HG03095 (cell line): Measurements from ENCODE around the gene COBL.
A peak's percentile ranks its signal among the peaks of the same experiment; 100 is the strongest.
"Not testable (repeated sequence)": the region's sequence is repeated elsewhere in the genome, so short reads cannot be mapped to it uniquely, and the experiment has no call there.

Experiments used
- ATAC-seq: cut with Tn5 transposase; IDR thresholded peaks from one replicate; pipeline ENCODE4 v1.9.1; 2021; ENCODE audit warnings: moderate library complexity; ENCODE audit not compliant: unreplicated experiment

The COBL gene

DNA sequence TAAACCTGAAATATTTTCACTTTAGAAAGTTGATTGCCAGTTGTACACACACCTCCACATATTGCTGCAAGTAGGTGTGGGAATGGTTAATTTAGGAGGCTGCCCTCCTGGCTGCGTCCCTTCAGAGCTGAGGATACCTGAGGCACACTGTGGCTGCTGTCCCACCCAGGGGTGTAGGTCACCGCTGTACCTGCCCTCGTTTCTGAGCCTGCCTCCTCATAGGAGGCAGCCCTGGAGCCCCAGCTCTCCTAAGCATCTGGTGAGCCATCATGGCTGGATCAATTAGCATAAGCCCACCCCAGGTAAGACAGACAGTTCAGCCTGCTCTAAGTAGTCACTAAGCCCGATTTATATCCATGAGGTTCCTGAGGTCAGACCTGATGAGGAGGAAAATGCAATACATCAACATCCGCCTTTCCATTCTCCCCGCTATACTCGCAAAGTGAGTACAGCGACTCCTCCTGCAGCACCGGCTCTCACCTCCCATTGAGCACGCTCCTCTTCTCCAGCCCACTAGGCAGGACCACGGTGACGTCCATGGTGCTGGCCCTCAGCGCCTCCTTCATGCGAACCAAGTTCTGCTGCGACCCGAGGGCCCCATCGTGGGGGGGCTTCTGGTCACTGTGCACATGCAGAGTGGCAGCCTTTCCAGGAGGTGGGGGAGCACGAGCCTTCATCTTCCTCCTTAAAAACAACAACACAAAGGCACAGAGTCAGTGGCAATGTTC, 97.2 kb downstream of the COBL start:
- no peak for ATAC-seq

DNA sequence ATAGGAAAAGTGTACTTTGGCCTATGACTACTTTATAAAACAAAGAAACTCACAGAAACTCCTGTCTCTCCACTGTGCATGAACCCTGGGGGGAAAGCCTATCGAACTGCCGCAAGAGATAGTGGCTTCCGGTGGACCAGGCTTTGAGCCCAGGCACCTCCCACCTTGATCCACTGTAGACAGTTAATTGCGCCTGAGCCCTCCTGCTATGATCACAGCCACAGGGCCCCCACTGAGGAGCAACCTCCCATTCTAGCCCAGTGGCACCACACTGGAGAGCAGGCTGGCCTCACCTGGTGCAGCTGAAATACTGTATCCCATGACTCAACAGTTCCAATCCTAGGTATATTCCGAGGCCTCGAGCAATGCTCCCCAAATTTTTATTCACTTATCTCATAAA, 98.8 kb downstream of the COBL start:
- ATAC-seq = no peak

DNA sequence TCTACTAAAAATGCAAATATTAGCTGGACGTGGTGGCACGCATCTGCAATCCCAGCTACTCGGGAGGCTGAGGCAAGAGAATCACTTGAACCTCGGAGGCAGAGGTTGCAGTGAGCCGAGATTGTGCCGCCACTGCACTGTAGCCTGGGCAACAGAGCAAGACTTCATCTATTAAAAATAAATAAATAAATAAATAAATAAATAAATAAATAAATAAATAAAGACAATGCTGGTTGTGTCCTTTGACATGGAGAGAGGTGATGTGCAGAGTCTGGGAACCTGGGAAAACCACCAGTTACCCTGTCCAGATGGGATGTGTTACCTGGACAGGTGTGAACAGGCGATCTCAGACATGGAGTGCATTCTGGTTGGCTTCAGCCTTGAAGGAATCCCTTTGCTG, 102.5 kb downstream of the COBL start:
- ATAC-seq = no peak

DNA sequence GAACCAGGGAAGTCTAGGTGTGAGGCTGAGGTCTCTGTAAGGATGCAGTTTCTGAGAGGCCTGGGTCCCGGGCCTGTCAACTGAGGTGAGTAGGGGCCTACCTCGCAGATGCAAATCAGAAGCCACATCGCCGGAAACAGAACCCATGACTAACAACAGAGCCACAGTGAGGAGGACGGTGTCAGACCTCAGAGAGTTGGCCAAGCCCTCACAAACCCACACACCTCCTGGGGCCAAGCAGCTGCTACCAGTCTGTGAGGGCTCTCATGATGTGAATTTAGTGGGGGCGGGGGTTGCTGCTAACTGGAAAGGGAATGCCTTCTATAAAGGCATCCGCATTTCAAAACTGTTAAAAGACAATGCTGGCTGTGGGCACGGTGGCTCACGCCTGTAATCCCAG, 103.0 kb downstream of the COBL start:
- no peak for ATAC-seq

DNA sequence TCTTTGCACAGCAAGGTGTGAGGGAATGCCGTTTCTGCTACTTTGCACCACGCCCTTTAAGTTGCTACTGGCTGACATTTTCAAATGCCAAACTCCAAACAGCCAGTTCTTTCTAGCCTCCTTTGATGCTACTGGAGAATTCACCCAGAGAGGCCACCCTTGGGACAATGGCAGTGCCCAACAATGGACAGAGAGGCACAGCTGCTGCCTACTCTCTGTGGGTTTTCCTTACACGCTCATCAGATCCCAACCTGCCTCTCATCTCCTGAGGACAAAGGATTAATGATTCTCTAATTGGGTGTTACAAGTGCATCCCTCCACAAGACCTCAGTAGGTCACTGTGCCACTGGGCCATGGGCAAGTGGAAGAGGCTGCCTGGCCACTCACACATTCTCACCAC, 105.8 kb downstream of the COBL start:
- ATAC-seq = no peak

DNA sequence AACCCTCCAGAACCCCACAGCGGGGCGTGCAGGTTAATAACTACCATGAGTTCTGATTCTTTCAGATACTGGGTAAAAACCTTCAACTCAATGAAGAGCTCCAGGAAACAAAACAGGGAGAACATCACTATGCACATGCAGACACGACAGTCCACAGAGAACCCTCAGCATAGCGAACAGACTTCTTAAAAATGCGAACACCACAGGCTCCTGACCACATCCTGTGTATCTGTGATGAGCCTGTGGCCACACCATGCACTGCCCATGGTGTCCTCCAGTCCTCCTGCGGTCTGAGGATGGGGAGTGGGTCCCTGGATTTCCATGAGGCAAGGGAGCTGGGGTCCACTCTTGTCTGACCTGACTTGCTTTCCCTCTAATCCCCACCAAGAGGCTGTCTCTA, 107.2 kb downstream of the COBL start:
- no peak for ATAC-seq

DNA sequence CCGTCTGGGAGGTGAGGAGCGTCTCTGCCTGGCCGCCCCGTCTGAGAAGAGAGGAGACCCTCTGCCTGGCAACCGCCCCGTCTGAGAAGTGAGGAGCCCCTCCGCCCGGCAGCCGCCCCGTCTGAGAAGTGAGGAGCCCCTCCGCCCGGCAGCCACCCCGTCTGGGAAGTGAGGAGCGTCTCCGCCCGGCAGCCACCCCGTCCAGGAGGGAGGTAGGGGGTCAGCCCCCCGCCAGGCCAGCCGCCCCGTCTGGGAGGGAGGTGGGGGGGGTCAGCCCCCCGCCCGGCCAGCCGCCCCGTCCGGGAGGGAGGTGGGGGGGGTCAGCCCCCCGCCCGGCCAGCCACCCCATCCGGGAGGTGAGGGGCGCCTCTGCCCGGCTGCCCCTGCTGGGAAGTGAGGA, 108.5 kb downstream of the COBL start:
- not testable (repeated sequence) for ATAC-seq

DNA sequence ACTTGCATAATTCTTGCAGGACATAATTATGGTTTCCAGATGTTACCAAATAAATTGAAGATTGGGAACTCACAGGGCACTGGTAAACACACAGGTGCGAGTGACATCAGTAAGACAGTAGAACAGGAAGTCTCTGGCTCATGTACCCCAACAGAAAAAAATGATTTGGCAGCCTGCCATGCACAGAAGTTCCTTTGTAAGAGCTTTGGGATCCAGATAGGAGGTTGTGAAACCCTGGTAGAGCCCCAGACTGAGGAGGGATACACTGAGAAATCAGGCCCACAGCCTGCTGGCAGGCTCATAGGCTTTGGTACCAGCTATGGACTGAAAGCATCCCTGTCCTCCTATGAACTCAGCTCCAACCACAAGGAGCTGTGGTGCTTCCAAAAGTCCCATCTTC, 118.0 kb downstream of the COBL start:
- no peak for ATAC-seq

DNA sequence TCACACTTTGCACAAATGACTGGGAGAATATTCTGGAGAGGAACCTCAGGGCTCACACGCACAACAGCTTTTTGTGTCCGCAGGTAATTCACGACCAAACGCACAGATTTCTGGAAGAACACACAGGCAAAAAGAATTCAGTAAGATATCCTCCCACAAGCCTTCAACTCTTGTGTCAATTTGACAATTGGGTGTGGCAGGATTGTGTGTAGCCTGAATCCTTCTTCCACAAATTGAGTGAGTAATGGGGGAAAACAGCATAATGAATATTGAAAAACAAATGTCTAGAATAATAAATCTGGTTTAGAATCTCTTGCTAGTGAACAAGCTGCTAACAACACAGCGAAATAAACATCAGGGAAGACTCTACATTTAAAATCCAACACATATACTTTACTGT, 125.6 kb downstream of the COBL start:
- no peak for ATAC-seq

DNA sequence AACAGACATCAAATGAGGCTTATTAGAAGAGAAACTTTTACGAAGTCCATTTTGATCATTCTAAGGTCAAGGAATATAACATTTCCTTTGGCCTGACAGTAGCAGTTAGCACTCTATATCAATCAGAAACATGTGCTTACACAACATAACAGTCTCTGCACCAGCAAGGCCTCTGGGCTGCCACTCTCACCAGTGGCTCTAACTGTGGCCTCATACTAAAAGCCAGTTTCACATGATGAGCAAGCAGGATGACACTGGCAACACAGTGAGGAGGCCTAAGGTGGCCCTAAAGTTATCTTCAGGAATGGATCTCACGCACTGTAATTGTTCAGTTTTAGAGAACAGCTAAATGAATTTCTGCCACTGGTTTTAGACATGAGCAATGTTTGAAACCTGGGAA, 126.8 kb downstream of the COBL start:
- ATAC-seq = no peak

DNA sequence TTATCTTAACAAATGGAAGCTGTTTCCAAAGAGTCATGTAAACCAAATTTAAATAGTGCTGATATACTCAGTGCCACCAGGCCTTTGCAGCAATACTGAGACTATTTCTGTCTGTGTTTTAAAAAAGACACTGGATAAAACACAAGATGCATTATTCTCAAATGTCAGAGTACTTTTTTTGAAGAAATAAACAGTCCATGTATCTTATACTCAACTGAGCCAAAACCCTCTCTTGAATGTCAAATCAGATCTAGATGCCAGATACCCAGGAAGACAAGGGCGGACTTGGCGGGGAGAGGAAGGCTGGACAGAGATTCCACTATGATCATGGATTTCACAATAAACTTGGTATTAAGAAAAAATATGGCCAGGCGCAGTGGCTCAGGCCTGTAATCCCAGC, 127.6 kb downstream of the COBL start:
- ATAC-seq = no peak

DNA sequence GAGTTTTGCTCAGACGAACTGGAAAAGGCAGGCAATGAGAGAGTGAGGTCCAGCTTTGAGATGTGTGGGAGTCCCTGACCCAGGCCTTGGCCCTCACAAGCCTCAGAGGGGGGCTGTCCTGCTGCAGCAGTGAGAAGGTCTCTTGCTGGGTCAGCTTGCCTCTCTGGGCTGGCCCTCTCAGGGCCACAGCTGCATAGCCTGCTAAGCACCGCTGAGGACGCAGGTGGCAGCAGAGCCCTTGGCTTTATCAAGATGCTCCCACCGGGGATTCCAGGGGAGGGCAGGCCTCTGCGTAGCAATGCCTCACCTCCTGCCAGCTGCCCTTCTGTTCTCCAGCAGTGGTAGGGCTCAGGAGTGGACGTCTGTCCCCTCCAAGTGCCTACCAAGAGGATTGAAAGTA, 128.7 kb downstream of the COBL start:
- no peak for ATAC-seq

DNA sequence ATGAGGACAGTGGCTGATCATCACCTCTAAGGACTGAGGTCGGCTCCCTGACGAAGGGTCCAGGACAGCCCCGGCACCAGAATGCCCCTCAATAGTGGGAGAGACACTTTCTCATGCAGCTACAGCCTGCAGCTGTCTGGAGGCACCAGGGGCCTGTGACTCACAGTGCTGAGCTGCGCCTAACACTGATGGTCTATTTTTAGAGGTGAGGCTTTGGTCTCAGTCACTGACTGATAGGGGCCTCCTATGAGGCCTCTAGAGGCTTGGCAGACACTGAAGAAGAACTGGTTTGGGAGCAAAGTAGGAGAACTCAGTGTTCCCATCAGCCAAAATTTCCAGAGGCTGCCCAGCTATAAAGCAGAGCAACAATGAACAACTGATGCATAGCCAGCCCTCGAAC, 130.1 kb downstream of the COBL start:
- no peak for ATAC-seq

DNA sequence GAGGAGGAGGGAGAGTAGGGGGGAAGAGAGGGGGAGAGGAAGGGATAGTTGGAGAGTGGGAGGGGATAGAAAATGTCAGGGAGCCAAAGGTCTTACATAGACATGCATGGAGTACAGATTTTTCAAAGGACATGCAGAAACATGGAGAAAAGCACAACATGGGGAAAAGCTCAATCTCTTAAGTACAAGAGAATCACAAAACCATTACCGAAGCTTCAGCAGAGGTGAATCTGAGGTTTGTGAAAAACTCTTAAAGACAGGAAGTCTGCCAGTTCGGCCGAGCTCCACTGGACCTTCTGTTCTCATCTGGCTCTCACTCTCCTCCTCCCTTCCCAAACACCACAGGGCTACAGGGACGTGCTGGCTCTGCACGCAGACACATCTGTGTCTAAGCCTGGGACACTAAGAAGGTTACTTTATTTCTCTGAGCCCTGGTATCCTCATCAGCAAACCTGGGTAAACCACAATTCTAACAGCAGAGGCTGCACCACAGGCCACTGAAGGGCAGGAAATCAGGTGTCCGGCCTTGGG, 133.9 kb downstream of the COBL start:
- no peak for ATAC-seq

DNA sequence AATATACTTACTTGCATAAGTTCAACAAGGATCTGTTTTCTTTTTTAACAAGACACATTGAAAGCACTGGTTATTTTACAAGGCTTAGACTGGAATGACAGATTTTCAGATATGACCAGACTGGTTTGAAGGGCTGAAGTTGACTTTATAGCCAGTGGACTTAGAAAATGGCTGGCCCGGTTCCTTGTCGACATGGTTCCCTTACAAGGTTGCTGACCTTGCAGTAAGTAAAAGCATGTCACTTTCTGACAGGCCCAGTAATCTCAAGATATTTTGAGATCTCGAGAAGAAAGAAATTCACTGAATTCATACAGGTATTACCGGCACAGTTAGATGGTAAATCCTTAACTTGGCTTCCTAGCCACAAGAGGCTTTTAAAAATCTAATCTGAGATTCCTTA, 136.5 kb downstream of the COBL start:
- ATAC-seq = no peak

DNA sequence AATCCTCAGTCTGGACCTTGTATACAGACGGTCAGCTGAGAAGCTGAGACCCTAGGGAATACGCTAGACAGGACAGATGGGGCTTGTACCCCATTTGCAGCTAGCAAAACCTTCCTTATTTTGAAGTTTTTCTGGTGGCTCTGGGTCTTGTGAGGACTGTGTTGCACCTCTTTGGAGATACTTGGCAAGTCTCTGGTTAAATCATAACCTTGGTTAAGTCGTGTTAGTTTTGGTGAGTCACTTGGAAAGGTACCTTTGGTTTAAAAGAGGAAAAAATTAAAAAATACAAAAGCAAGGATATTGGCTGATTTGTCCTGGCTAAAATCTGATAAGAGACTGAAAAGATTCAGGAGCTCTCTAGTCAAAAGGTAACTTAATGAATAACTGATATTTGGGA, 140.6 kb downstream of the COBL start:
- ATAC-seq = no peak

DNA sequence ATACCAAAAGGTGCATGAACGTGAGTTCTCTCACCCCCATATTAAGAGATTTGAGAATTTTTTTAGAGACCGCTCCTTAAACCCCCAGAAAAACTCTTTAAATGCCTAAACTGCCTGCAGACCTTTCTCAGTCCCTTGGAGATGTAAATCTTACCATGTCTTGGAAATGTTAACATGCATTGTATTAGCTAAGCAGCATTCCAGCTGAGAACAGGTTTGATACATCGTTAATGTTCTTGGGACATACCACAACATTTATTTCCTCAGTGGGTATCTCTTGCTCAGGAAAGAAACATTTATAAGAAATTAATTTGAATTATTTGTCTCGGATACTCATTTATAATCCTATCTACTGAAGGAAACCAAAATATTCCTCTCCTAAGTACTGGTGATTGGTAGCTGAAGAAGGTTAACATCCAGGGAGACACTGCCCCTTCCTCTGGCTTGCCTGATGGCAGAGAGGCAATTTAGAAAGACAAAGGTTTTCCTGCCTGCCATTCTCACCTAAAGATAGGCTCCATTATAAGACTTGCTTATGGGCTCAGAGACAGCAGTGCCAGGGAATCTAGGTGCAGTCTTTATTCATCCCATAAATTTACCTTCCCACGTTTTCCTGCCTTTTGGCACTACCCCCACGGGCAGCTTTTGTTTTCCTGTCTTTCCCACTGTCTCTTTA, 141.2 kb downstream of the COBL start:
- no peak for ATAC-seq

DNA sequence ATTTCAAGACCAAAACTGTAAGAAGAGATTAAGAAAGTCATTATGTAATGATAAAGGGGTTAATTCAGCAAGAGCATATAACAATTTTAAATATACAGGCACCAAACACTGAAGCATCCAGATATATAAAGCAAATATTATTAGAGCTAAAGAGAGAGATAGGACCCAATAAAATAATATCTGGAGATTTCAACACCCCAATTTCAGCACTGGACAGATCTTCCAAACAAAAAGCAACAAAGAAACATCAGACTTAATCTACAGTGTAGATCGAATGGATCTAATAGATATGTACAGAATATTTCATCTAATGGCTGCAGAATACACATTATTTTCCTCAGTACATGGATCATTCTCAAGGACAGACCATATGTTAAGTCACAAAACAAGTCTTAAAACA, 151.3 kb downstream of the COBL start:
- no peak for ATAC-seq

DNA sequence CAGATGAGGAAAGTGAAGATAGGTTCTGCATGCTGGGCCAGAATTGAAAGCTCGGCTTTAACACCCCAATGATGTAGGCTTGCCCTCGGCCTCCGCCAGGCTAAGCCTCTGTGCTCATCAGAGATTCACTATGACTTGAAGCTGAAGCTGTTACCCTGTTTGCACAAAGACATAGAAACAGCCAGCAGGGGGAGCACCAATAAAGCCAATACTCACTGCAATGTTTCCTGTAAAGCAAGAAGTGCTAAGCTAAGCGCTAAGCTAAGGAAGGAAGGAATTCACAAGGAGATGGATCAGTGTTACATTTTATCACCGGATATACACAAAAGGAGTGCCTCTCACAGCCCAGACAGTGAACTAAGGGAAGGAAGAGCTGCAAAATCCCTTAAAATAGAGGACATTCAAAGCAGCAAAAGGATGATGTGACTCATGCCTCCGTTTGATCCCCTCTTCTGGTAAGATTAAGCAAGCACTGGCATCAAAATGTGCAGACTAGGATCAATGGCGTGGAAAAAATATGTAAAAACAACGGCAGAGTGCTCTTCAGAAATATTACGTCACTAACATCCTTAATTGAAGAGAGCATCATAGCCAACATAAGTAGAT, 153.8 kb downstream of the COBL start:
- ATAC-seq = peak; percentile 96

DNA sequence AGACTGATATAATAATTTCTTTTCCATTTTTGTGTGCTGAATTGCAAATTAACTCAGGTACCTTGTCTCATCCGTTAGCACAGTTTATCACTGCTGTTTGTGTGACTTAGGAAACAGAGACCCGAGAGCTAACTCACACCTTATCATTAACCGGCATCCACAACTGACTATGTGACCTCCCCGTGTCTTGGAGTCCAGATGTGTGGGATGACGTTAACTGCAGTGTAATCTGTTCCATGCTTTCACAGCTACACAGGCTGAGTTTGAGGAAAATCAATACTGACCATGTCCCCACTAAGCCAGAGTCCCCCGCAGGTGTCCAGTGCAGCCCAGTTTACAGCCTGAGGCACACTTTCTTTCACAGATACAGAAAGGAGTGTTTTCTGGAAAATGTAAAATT, 154.7 kb downstream of the COBL start:
- no peak for ATAC-seq

DNA sequence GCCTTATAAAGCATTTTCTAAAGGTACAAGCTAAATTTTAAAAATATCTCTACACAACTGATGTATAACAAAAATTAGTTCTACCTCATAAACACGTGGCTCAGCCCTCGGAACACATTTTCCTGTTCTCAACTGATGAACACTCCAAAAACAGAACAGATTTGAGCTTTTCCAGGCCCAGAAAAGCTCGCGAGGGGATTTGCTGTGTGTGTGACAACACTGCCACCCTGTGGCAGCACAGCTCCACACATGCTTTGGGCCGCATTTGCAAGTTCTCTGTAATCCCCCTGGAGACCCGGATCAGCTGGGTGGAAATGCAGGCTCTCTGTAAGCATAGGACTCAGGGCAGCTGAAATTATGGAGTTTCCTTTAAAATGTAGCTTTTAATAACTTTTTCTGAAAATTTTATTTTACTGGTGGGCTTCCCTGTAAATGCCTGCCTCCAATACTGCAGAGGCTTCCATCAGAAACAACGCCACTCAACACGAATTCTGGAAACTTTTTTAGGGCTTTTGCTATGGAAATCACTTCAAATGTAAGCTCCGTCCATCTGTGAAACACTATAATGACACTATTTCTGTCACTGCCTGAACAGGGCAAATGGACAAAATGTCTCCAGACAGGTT, 155.5 kb downstream of the COBL start:
- ATAC-seq = no peak

DNA sequence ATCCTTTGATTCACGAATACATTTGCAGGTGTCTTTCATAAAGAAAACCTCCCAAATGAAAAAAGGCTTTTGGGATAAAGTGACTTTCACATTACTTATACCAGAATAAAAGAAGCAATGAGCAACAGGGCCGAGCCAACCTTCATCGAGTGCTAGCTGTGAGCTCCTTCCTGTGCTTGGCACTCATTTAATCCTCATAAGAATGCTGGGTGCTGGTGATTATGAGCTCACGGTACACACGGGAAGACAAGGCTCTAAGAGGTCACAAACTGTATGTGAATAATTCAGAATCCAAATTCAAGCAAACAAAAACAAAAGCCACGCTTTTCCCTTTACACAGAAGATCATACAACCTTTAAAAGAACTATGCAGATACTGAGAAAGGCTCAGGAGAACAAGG, 156.2 kb downstream of the COBL start:
- no peak for ATAC-seq
